B cell (primary cell): Measurements from ENCODE around the gene DNAH10. TPM values are rescaled to one million over a fixed set of nuclear protein-coding genes. Genes with fewer than 3 reads are reported as not detected.
A peak's percentile ranks its signal among the peaks of the same experiment; 100 is the strongest.

ENCODE experiments used
- ATAC-seq: fragments of 200-7000 bp; cut with Tn5 transposase; one replicate; pipeline ENCODE4 v1.10.0; 2021; ENCODE audit warnings: low read depth, mild to moderate bottlenecking, moderate number of reproducible peaks, moderate library complexity
- CTCF ChIA-PET: fragments of 350-600 bp; sonication (Branson Sonifier 250); formaldehyde crosslinking; loops from one replicate; lab custom pipeline; 2021; ENCODE audit warnings: antibody characterized with exemption, inconsistent platforms; lab: Charles Lee
- POLR2A ChIA-PET: fragments of 350-600 bp; sonication (Branson Sonifier 250); formaldehyde crosslinking; loops from one replicate; lab custom pipeline; 2021; ENCODE audit warnings: antibody characterized with exemption; lab: Charles Lee
- DNase-seq: peaks from one replicate; pipeline ENCODE4 v3.0.0; 2013
- H2AFZ ChIP-seq: 2 replicates; pipeline ENCODE4 v1.6.1; 2012; ENCODE audit warnings: mild to moderate bottlenecking, low read depth, low read length; ENCODE audit not compliant: insufficient read depth, poor library complexity, severe bottlenecking
- H3K27ac ChIP-seq, 2 donors: 1 replicate in 1 of 2; 2 replicates in 1 of 2; pipeline ENCODE4 v1.5.1; 2012 to 2013; ENCODE audit warnings: low read length in 2 of 2, mild to moderate bottlenecking in 2 of 2, moderate library complexity in 1 of 2
- H3K27me3 ChIP-seq, 4 experiments: fragments of 200-600 bp in 1 of 4; sonication (generic) in 1 of 4; replicated peaks in 1 of 4; 1 replicate in 2 of 4; 2 replicates in 2 of 4; pipeline versions ENCODE4 v1.6.1 to v1.7.0; 2013 to 2016; ENCODE audit warnings: low read length in 3 of 4, mild to moderate bottlenecking in 2 of 4, mixed read lengths in 1 of 4, moderate library complexity in 1 of 4; ENCODE audit not compliant: insufficient read depth in 4 of 4, control insufficient read depth in 3 of 4; ENCODE audit errors: control extremely low read depth in 1 of 4
- H3K36me3 ChIP-seq, 2 experiments: replicated peaks in 1 of 2; 1 replicate in 1 of 2; 2 replicates in 1 of 2; pipeline versions ENCODE4 v1.6.1 to v1.7.1; 2013; ENCODE audit warnings: low read length in 1 of 2; ENCODE audit not compliant: insufficient read depth in 2 of 2, control insufficient read depth in 1 of 2; ENCODE audit errors: control extremely low read depth in 1 of 2, extremely low read depth in 1 of 2
- H3K4me1 ChIP-seq, 2 donors: fragments of 200-600 bp in 1 of 2; sonication (generic) in 1 of 2; 1 replicate in 1 of 2; 2 replicates in 1 of 2; pipeline versions ENCODE4 v1.5.1 to v1.6.1; 2013 to 2017; ENCODE audit warnings: low read length in 2 of 2; ENCODE audit not compliant: control insufficient read depth in 2 of 2, insufficient read depth in 2 of 2
- H3K4me2 ChIP-seq: replicated peaks from 2 replicates; pipeline ENCODE3; 2012; ENCODE audit warnings: mild to moderate bottlenecking, low read depth, low read length; ENCODE audit not compliant: poor library complexity, severe bottlenecking
- H3K4me3 ChIP-seq, 5 experiments: fragments of 200-600 bp in 1 of 5; sonication (generic) in 1 of 5; 1 replicate in 3 of 5; 2 replicates in 2 of 5; pipeline versions ENCODE4 v1.5.1 to v1.7.0; 2011 to 2016; ENCODE audit warnings: low read length in 4 of 5, mild to moderate bottlenecking in 4 of 5, low read depth in 2 of 5, control low read depth in 1 of 5, moderate library complexity in 1 of 5; ENCODE audit not compliant: insufficient read depth in 1 of 5; ENCODE audit errors: control extremely low read depth in 1 of 5, extremely low read depth in 1 of 5
- H3K79me2 ChIP-seq: fragments of 200-600 bp; sonication (generic); one replicate; pipeline ENCODE4 v1.6.0; 2016; ENCODE audit warnings: low read length; ENCODE audit not compliant: control insufficient read depth, insufficient read depth
- H3K9ac ChIP-seq: fragments of 200-600 bp; sonication (generic); 2 replicates; pipeline ENCODE4 v1.6.1; 2017; ENCODE audit warnings: mild to moderate bottlenecking, low read length, moderate library complexity
- H3K9me3 ChIP-seq, 3 donors: one replicate each; pipeline versions ENCODE4 v1.6.1 to v1.7.1; 2013; ENCODE audit warnings: low read length in 2 of 3; ENCODE audit not compliant: control insufficient read depth in 2 of 3, insufficient read depth in 1 of 3; ENCODE audit errors: control extremely low read depth in 1 of 3
- H4K20me1 ChIP-seq: 2 replicates; pipeline ENCODE4 v1.6.0; 2012; ENCODE audit warnings: mild to moderate bottlenecking, low read length; ENCODE audit not compliant: insufficient read depth, control insufficient read depth, poor library complexity, severe bottlenecking
- H3K27ac Mint-ChIP-seq: one replicate; pipeline ENCODE4 v1.8.0; 2021; ENCODE audit warnings: mixed read lengths
- H3K27me3 Mint-ChIP-seq: one replicate; pipeline ENCODE4 v1.8.0; 2021; ENCODE audit warnings: mixed read lengths
- H3K4me1 Mint-ChIP-seq: one replicate; pipeline ENCODE4 v1.8.0; 2021; ENCODE audit warnings: mixed read lengths
- H3K4me3 Mint-ChIP-seq: one replicate; pipeline ENCODE4 v1.8.0; 2021; ENCODE audit warnings: mixed read lengths
- H3K9me3 Mint-ChIP-seq: one replicate; pipeline ENCODE4 v1.8.0; 2022; ENCODE audit warnings: mixed read lengths; ENCODE audit not compliant: insufficient read depth
- CTCF ChIP-seq: fragments of 200-600 bp; IDR thresholded peaks from one replicate; pipeline ENCODE4 v1.8.0; 2022; ENCODE audit warnings: antibody characterized with exemption, mild to moderate bottlenecking
- EZH2 ChIP-seq: IDR thresholded peaks from 2 replicates; pipeline ENCODE4 v1.6.1; 2012; ENCODE audit warnings: borderline replicate concordance, low read depth, mild to moderate bottlenecking, moderate library complexity, low read length; ENCODE audit not compliant: insufficient read depth, poor library complexity, severe bottlenecking
- WGBS: methylation state at CpG from one replicate; pipeline ENCODE4 v1.1.5; 2013; ENCODE audit warnings: missing lambda C conversion rate; ENCODE audit not compliant: insufficient coverage; 5-methylcytosine and 5-hydroxymethylcytosine counted together
- intact Hi-C: fragments of 100-400 bp; cut with micrococcal nuclease; formaldehyde crosslinking; loops from one replicate; pipeline ENCODE4 v1.10.0; 2022
- polyA plus RNA-seq: library from polyadenylated mRNA; depleted of rRNA; stranded (reverse); fragments of >200 nt; gene quantifications from 2 replicates; pipeline ENCODE4 v1.2.3, GENCODE V29; 2012
- total RNA-seq, 2 donors: library from RNA; stranded (reverse); fragments of 120-200 nt in 1 of 2; gene quantifications; 1 replicate in 1 of 2; 2 replicates in 1 of 2; pipeline versions ENCODE4 v1.2.3 to v1.2.4, GENCODE V29; 2013 to 2022

DNAH10 gene
- total and polyA plus RNA-seq, 2 donors (not counting 1 experiment from before 2014, with no cell fraction given): 0.24 to 0.99 TPM

GRCh38 chr12:123973552-123974341 is 211.6 kb downstream of the DNAH10 start:
- DNase-seq (peak; percentile 57), ATAC-seq (no peak)
- Histone ChIP-seq H3K4me2 (peak overlapping the region; percentile 81), H3K4me3 (peak overlapping the region; percentile 7 to 72 (median 57)), H3K4me1 (peaks cover 13 to 16% of the 10 kb centered on the region in 2 donors), H4K20me1 (no peaks in the 10 kb centered on the region), H3K27ac (peak overlapping the region in 1 of 2 donors; percentile 54), H2AFZ (peak overlapping the region; percentile 80), H3K36me3 (peaks cover 1 to 5% of the 10 kb centered on the region in 2 experiments), H3K79me2 (peaks cover 36% of the 10 kb centered on the region), H3K27me3 (no peaks in the 10 kb centered on the region), H3K9me3 (no peaks in the 10 kb centered on the region), H3K9ac (peak overlapping the region; percentile 67)
- ChIA-PET POLR2A (no interaction called here), CTCF (interaction anchor here (1.1 kb wide), 1 partner anchor 10 kb away, joined by 3 read pairs; no protein-coding TSS in a partner anchor)
- no peaks in the 10 kb centered on the region for H3K9me3 Mint-ChIP-seq
- H3K4me1 Mint-ChIP-seq: peaks cover 16% of the 10 kb centered on the region
- TF ChIP-seq EZH2: no peak
- TF ChIP-seq CTCF: no peak
- WGBS: 2% methylated on average over 67 of the region's 69 CpGs
- H3K27me3 Mint-ChIP-seq: no peaks in the 10 kb centered on the region
- intact Hi-C loops: loop anchor here (2.0 to 10.0 kb wide), 2 partner anchors 741 to 1021 kb away; partner anchors contain the start of genes BRI3BP, MPHOSPH9 and MTRFR
- peak overlapping the region; percentile 87 for H3K4me3 Mint-ChIP-seq
- H3K27ac Mint-ChIP-seq: peak overlapping the region; percentile 76
